ENCODE measurements around the gene GFPT2. TPM values are rescaled to one million over a fixed set of nuclear protein-coding genes. Genes with fewer than 3 reads are reported as not detected.

GFPT2 gene
- polyA plus RNA-seq, 3 donors = 3.4 to 149 (median 83.0) TPM

- no peak overlapping the region for H3K27ac ChIP-seq (ENCODE audit: low read depth, low read length)
- 85 to 88% (median 86%) methylated on average over 10 of the region's 10 CpGs for WGBS, 3 donors
Observed at GRCh38 chr5:180380441-180380840, 27.3 kb upstream of the GFPT2 start.

GRCh38 chr5:180379355-180380070 is 26.4 kb upstream of the GFPT2 start:
- 81 to 86% (median 84%) methylated on average over 31 of the region's 31 CpGs for WGBS, 3 donors
- no peak overlapping the region for H3K27ac ChIP-seq (ENCODE audit: low read depth, low read length)

DNA sequence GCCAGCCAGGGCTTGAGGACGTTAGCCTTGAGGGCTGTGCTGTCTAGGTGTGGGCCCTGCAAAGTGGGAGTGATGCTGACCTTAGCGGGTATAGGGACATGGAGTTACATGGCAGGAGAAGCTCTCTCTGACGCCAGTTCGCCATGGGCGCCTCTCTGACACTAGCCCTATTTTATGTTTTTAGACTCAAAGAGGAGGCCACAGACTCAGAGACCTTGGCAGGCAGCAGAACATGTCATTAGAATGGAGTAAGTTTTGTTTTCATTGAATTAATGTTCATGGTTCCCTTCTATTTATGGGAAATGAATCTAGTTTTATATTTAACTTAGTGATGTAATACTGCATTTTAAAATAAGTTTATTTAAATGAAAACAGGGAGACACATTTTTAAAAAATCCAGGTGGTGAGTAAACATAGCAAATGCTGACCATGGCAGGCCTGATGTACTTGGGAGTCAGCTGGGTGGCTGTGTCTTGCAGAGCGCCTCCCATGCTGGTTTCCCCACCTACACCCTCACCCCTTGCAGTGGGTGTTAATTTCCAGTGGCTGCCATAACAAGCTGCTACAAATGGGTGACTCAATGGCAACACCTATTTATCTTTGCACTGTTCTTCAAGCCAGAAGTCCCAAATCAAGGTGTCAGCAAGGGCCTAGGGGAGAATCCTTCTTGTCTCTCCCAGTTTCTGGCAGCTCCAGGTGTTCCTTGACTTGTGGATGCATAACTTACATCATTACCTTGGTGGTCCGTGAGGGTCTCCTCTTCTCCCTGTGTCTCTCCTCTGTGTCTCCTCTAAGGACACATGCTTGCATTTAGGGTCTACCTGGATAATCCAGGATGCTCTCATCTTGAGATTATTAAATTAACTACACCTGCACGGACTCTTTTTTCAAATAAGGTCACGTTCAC is 25.6 kb upstream of the GFPT2 start:
- 88 to 93% (median 90%) methylated on average over 9 of the region's 9 CpGs for WGBS, 3 donors

GRCh38 chr5:180377556-180378197 is 24.5 kb upstream of the GFPT2 start:
- no peak overlapping the region for H3K27ac ChIP-seq (ENCODE audit: low read depth, low read length)
- WGBS, 3 donors = 79 to 80% (median 79%) methylated on average over 13 of the region's 13 CpGs

More for the DNA sequence above, 25.6 kb upstream of the GFPT2 start:
- no peak overlapping the region for H3K27ac ChIP-seq (ENCODE audit: low read depth, low read length)

GRCh38 chr5:180376511-180376910 is 23.4 kb upstream of the GFPT2 start:
- no peak overlapping the region for H3K27ac ChIP-seq (ENCODE audit: low read depth, low read length)
- WGBS, 3 donors = 72 to 80% (median 72%) methylated on average over 6 of the region's 6 CpGs

GRCh38 chr5:180375955-180376354 is 22.8 kb upstream of the GFPT2 start:
- 76 to 91% (median 89%) methylated on average over 8 of the region's 8 CpGs for WGBS, 3 donors
- H3K27ac ChIP-seq (ENCODE audit: low read depth, low read length) = no peak overlapping the region

DNA sequence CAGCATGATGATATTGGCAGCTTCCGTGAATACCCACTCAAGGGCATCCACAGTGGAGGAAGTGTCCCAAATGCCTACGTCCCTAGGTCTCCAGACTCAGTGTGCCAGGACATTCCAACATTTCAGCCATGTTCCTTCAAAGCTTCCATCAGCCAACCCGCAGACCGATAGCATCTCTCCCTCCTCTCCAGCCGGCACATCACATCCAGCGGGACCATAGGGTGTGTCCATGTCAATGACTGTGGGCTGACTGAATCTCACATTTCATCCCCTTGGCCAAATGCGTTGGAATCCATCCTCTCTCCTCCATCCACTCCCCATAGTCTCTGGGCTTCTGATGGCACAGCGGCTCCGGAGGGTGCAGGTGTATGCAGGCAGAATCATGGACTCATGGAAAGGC is 22.2 kb upstream of the GFPT2 start:
- H3K27ac ChIP-seq (ENCODE audit: low read depth, low read length) = no peak overlapping the region
- 82 to 87% (median 83%) methylated on average over 9 of the region's 9 CpGs for WGBS, 3 donors

DNA sequence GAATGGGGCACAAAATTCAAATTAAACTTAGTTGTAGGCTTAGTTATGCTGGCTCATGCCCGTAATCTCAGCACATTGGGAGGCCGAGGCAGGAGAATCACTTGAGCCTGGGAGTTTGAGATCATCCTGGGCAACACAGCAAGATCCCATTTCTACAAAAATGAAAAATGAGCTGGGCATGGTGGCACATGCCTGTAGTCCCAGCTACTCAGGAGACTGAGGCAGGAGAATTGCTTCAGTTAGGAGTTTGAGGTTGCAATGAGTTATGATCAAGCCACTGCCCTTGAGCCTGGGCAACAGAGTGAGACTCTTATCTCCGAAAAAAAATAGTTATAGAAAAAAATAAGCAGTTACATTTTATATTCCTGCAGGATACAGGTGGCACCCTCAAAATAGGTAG is 20.7 kb upstream of the GFPT2 start:
- 93 to 97% (median 97%) methylated on average over 3 of the region's 3 CpGs for WGBS, 3 donors
- no peak overlapping the region for H3K27ac ChIP-seq (ENCODE audit: low read depth, low read length)

- H3K27ac ChIP-seq (ENCODE audit: low read depth, low read length) = no peak overlapping the region
- 86 to 89% (median 88%) methylated on average over 5 of the region's 5 CpGs for WGBS, 3 donors
Observed at GRCh38 chr5:180373454-180373853, 20.3 kb upstream of the GFPT2 start.

DNA sequence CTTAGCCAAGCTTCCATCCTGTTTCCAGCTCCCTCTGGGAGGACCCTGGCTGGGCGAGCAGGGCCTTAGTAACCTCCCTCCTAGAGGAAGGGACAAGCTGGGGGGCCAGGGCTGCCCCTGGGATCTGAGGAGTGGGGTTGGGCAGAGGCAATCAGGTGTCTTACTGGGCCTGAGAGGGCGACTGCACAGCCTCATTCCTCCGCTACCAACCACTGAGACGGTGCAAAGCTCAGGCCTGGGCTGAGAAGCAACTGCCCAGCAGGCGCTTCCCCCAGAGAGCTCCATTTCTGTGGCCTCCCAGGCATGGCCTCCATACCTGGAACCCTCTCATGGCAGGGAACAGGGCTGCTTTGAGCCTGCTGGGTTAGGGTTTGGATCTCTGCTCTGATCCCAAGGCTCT is 18.8 kb upstream of the GFPT2 start:
- 93 to 95% (median 93%) methylated on average over 5 of the region's 5 CpGs for WGBS, 3 donors

GRCh38 chr5:180370861-180371641 is 17.9 kb upstream of the GFPT2 start:
- peak overlapping the region; percentile 57 for H3K27ac ChIP-seq (ENCODE audit: low read depth, low read length)
- 74 to 87% (median 84%) methylated on average over 24 of the region's 24 CpGs for WGBS, 3 donors

More for the DNA sequence above, 18.8 kb upstream of the GFPT2 start:
- no peak overlapping the region for H3K27ac ChIP-seq (ENCODE audit: low read depth, low read length)

GRCh38 chr5:180367991-180368390 is 14.9 kb upstream of the GFPT2 start:
- 70 to 90% (median 88%) methylated on average over 4 of the region's 4 CpGs for WGBS, 3 donors
- no peak overlapping the region for H3K27ac ChIP-seq (ENCODE audit: low read depth, low read length)

DNA sequence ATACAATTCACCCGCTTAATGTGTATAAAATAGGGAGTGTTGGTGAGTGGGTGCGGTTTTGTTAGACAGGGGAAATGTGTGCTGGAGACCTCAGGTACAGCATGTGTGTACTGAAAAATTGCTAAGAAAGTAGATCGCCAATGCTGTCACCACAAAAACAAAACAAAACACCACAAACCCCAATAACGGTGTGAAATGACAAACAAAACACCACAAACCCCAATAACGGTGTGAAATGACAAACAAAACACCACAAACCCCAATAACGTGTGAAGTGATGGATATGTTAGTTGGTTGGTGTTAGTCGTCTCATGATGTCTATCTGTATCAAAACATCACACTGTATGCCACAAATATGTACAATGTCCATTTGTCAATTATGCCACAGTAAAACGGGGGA is 14.2 kb upstream of the GFPT2 start:
- no peak overlapping the region for H3K27ac ChIP-seq (ENCODE audit: low read depth, low read length)
- WGBS, 3 donors = 88 to 91% (median 89%) methylated on average over 8 of the region's 8 CpGs

GRCh38 chr5:180366326-180366725 is 13.2 kb upstream of the GFPT2 start:
- H3K27ac ChIP-seq (ENCODE audit: low read depth, low read length) = no peak overlapping the region
- WGBS, 3 donors = 58 to 73% (median 61%) methylated on average over 12 of the region's 12 CpGs

DNA sequence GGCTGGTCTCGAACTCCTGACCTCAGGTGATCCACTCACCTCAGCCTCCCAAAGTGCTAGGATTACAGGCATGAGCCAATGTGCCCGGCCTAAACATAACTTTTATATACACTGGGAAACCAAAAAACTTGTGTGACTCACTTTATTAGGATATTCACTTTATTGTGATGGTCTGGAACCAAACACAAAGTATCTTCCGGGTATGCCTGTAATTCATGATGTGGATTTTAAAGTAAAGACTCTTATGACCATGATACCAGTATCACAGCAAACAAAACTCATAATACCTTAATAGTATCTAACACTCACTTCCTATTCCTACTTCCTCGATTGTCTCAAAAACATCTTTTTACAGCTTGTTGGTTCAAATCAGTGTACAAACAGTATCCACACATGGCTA is 12.7 kb upstream of the GFPT2 start:
- 81 to 91% (median 83%) methylated on average over 4 of the region's 4 CpGs for WGBS, 3 donors
- no peak overlapping the region for H3K27ac ChIP-seq (ENCODE audit: low read depth, low read length)

DNA sequence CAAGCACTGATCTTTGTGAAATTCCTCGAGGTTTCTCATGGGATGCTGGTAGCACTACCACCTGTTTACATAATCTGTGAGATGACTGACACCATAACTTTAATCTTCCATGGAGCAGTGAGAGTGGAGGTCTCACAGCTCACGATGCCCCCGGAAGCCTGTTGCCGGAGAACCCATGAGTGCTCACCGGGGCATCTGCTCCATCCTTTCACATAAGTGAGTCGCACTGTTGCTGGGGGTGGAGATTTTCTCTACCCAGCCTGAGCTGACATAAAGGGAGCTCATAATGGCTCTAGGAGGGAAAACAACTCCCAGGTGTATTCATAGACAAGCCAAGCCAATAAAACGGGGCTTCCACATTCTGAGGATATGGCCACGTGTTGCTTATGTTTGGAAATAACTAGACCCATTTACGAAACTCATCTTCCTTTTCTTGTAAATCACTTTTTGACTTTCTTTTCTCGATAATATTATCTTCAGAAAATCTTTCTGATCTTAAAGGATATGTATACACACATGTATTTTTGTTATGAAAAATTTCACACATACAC is 11.2 kb upstream of the GFPT2 start:
- WGBS, 3 donors = 77 to 87% (median 79%) methylated on average over 10 of the region's 10 CpGs
- H3K27ac ChIP-seq (ENCODE audit: low read depth, low read length) = no peak overlapping the region

GRCh38 chr5:180360078-180360957 is 7.2 kb upstream of the GFPT2 start:
- H3K27ac ChIP-seq (ENCODE audit: low read depth, low read length) = no peak overlapping the region
- WGBS, 3 donors = 94 to 95% (median 94%) methylated on average over 22 to 24 of the region's 24 CpGs

Data from adipose tissue (tissue), 3 donors.